ENCODE results near the gene ZBTB47.

Gene ZBTB47

GRCh38 chr3:42652611-42653302 lies 740 bp upstream of the ZBTB47 start:
- DNase-seq (ENCODE audit: low read depth in 2 of 2): no peak

- DNase-seq (ENCODE audit: low read depth in 2 of 2): no peak
Measured at GRCh38 chr3:42653303-42653559, 266 bp upstream of the ZBTB47 start.

GRCh38 chr3:42654331-42655201 lies 1.1 kb downstream of the ZBTB47 start:
- no peak for DNase-seq (ENCODE audit: low read depth in 2 of 2)

GRCh38 chr3:42655331-42655888 lies 1.9 kb downstream of the ZBTB47 start:
- no peak for DNase-seq (ENCODE audit: low read depth in 2 of 2)

GRCh38 chr3:42655980-42656679 lies 2.6 kb downstream of the ZBTB47 start:
- DNase-seq (ENCODE audit: low read depth in 2 of 2): no peak

GRCh38 chr3:42656680-42657610 lies 3.4 kb downstream of the ZBTB47 start:
- no peak for DNase-seq (ENCODE audit: low read depth in 2 of 2)

- no peak for DNase-seq (ENCODE audit: low read depth in 2 of 2)
Measured at GRCh38 chr3:42657675-42658074, 4.2 kb downstream of the ZBTB47 start.

GRCh38 chr3:42658091-42658770 lies 4.7 kb downstream of the ZBTB47 start:
- DNase-seq (ENCODE audit: low read depth in 2 of 2): no peak

- no peak for DNase-seq (ENCODE audit: low read depth in 2 of 2)
Measured at GRCh38 chr3:42658771-42659390, 5.4 kb downstream of the ZBTB47 start.

- DNase-seq (ENCODE audit: low read depth in 2 of 2): no peak
Measured at GRCh38 chr3:42659451-42660130, 6.1 kb downstream of the ZBTB47 start.

GRCh38 chr3:42660131-42660715 lies 6.7 kb downstream of the ZBTB47 start:
- no peak for DNase-seq (ENCODE audit: low read depth in 2 of 2)

- no peak for DNase-seq (ENCODE audit: low read depth in 2 of 2)
Measured at GRCh38 chr3:42660898-42661297, 7.4 kb downstream of the ZBTB47 start.

GRCh38 chr3:42661593-42662022 lies 8.1 kb downstream of the ZBTB47 start:
- DNase-seq (ENCODE audit: low read depth in 2 of 2): no peak

- no peak for DNase-seq (ENCODE audit: low read depth in 2 of 2)
Measured at GRCh38 chr3:42662037-42662812, 8.7 kb downstream of the ZBTB47 start.

GRCh38 chr3:42662813-42663535 lies 9.5 kb downstream of the ZBTB47 start:
- no peak for DNase-seq (ENCODE audit: low read depth in 2 of 2)

- no peak for DNase-seq (ENCODE audit: low read depth in 2 of 2)
Measured at GRCh38 chr3:42663581-42664437, 10.3 kb downstream of the ZBTB47 start.

- no peak for DNase-seq (ENCODE audit: low read depth in 2 of 2)
Measured at GRCh38 chr3:42664438-42664803, 10.9 kb downstream of the ZBTB47 start.

Measured in stimulated activated CD8-positive, alpha-beta memory T cell treated with anti-CD3 and anti-CD28 coated beads, Interleukin-15, amount 100 ng/mL, for 48 hours (primary cell).